Fibroblast of mammary gland (primary cell): ENCODE data around the gene GAB4.
"Not testable (repeated sequence)": the region's sequence is repeated elsewhere in the genome, so short reads cannot be mapped to it uniquely, and the experiment has no call there.

Experiments used
- DNase-seq: peaks from one replicate; pipeline ENCODE4 v3.0.0-alpha.2; 2010; ENCODE audit warnings: low read depth
- H3K4me3 ChIP-seq: 2 replicates; pipeline ENCODE4 v1.5.1; 2011; ENCODE audit warnings: low read depth, mild to moderate bottlenecking, low read length, moderate library complexity; ENCODE audit not compliant: control insufficient read depth
- CTCF ChIP-seq: conservative IDR thresholded peaks from 2 replicates; pipeline ENCODE4 v1.5.1; 2011; ENCODE audit warnings: low read depth, low read length, inconsistent platforms; ENCODE audit not compliant: control insufficient read depth, insufficient read depth

Gene GAB4

GRCh38 chr22:17007852-17008731 lies at the start of gene GAB4:
TSS of gene GAB4 (minus strand) at chr22:17008222. CDS start at chr22:17008114, 108 bp downstream.
- DNase-seq: no peak
- TF ChIP-seq CTCF: no peak

GRCh38 chr22:17056807-17057206 lies 48.8 kb upstream of the GAB4 start:
- TF ChIP-seq CTCF: no peak
- no peak overlapping the region for H3K4me3 ChIP-seq

More at GRCh38 chr22:17007852-17008731, at the start of gene GAB4:
- no peak within 1 kb of the TSS for H3K4me3 ChIP-seq

GRCh38 chr22:17056058-17056457 lies 48.0 kb upstream of the GAB4 start:
- no peak for DNase-seq
- TF ChIP-seq CTCF: no peak
- H3K4me3 ChIP-seq: no peak overlapping the region

More at GRCh38 chr22:17056807-17057206, 48.8 kb upstream of the GAB4 start:
- no peak for DNase-seq

- TF ChIP-seq CTCF: no peak
- DNase-seq: no peak
- no peak overlapping the region for H3K4me3 ChIP-seq
These were observed 39.6 kb upstream of the GAB4 start for GRCh38 chr22:17047656-17048055.

- no peak overlapping the region for H3K4me3 ChIP-seq
- no peak for TF ChIP-seq CTCF
- DNase-seq: no peak
These were observed 38.7 kb upstream of the GAB4 start for GRCh38 chr22:17046566-17047348.

- TF ChIP-seq CTCF: no peak
- no peak for DNase-seq
These were observed 35.5 kb upstream of the GAB4 start for GRCh38 chr22:17043521-17043920.

GRCh38 chr22:17036842-17037711 lies 29.1 kb upstream of the GAB4 start:
- DNase-seq: peak; percentile 30
- peak overlapping the region; percentile 48 for H3K4me3 ChIP-seq

More at GRCh38 chr22:17043521-17043920, 35.5 kb upstream of the GAB4 start:
- H3K4me3 ChIP-seq: no peak overlapping the region

- peak overlapping the region; percentile 10 for H3K4me3 ChIP-seq
- DNase-seq: not testable (repeated sequence)
These were observed 28.2 kb upstream of the GAB4 start for GRCh38 chr22:17035976-17036841.
